Kidney glomerular epithelial cell (primary cell): ENCODE measurements around the gene C17orf107.

Source experiments
- DNase-seq: peaks from one replicate; lab custom pipeline; 2025; lab: John Stamatoyannopoulos, UW

The C17orf107 gene

DNA sequence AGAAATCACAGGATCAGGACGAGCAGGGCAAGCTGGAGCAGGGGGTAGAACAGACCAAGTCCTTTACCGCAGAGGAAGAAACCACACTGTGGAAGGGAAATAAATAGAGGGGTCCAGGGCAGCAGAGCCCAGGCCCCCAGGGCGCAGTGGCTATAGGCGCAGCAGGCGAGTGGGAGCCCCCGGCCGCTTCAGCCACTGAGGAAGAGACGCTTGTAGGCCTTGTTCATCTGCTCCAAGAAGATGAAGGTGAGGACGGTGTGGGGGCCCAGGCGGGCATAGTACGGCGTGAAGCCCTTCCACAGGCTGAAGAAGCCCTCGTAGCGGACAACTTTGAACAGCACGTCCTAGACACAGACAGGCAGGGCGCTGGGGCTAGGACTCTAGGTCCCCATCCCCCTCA lies 38.2 kb downstream of the C17orf107 start:
- DNase-seq = no peak

DNA sequence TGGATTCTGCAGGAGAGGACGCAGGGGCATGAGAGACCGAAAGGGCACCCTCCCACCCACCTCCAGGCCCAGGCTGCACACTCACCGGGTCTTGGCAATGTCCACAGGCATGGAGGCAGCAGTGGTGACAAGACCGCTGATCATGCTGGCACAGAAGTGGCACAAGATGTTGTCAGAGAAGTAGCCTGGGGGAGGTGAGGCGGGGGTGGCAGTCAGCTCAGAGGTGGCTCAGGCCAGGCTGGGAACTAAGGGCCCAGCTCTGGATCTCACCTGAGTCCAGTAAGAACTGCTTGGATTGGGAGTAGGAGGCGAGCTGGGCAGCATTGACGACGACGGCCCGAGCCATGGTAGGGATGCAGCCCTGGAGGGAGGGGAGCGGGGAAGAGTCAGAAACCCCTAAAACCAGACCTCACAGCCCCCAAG lies 38.7 kb downstream of the C17orf107 start:
- no peak for DNase-seq

DNA sequence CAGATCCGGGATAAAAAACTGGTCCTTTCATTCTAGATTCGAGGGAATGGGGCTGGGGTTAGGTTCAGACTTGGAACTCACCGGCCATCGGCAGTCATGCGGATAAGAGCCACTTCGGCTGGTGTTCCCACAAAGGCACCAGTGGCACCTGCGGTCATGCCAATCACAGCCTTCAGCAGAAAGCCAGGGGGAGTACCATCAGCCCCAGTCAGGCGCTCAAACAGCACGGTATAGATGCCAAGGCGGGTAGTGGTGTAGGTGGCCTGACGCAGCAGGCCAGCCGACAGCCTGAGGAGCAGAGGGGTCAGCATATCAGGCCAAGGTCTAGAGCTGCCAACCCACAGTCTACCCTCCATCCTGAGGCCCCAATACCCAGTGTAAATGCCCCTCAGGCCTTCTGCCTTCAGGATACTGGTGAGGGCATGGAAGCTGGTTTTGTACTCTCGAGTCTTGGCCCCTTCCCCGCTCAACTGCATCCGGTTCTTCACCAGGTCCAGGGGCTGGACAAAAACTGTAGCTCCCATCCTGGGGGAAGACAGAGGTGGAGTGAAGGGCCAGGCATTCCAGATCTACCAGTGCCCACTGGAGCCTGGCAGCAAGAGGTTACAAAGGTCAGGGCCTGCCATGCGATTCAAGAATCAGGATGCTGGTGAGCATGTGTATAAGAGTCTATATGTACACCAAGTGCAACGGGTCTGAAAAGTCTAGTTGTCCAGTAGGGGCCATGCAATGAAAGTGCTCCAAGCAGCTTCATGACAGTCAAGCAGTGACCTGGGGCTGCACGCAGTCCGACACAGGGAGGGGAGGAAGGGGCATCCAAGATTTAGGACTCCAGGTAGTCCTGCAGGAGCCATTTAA lies 39.6 kb downstream of the C17orf107 start:
- DNase-seq = no peak

DNA sequence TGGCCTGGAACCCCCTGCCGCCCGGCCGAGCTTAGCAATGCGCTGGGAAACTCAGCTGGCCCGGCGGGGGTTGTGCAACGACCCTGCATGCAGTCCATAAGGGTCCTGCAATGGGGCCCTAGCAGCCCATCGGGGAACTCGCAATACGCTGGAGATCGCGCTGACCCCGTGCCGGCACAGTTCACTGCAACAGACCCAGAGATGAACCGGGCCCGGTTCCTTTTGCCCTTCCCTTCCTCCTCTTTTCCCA lies 40.1 kb downstream of the C17orf107 start:
- no peak for DNase-seq

DNA sequence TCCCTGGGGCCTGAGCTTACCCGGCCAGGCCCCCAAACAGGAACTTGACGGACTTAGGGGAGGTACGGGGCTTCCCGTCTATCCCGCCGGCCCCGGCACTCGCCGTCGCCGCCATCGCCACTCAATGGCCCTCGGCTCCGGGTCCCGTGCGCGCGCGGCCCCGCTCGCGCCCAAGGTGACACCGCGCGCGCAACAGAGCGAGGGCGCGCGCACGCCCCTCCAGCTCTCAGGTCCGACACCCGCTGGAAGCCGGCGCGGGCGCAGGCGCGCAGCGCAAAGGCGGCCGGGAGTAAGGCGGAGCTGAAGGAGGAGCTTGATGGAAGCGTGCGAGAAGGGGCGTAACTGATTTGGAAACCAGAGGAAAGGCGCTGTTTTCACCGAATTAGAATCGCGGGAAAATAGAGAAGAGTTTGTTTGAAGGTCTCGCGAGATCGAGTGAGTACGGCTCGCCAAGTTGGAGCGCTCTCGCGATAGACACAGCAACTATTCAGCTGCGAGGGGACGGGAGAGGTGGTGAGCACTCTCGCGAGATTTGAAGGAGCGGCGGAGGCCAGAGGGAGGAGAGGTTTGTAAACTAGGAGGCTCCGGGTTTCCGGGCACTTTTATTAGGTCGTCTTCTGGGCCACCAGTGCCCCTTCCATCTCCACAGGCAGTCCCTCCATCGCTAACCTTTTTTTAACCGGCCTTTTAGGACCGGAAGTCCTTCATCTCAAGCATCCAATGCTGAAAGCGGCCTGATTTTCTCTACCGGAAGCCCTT lies 40.6 kb downstream of the C17orf107 start, which contains the start of the genes RNF167 and SLC25A11:
RNF167 (plus strand) TSS at position 473 of the 759 bp plus-strand sequence. CDS start 642 bp downstream, outside the sequence.
SLC25A11 (minus strand) TSS at position 251 of the 759 bp plus-strand sequence; CDS start at position 115, 136 bp downstream.
- peak; percentile 98 for DNase-seq

DNA sequence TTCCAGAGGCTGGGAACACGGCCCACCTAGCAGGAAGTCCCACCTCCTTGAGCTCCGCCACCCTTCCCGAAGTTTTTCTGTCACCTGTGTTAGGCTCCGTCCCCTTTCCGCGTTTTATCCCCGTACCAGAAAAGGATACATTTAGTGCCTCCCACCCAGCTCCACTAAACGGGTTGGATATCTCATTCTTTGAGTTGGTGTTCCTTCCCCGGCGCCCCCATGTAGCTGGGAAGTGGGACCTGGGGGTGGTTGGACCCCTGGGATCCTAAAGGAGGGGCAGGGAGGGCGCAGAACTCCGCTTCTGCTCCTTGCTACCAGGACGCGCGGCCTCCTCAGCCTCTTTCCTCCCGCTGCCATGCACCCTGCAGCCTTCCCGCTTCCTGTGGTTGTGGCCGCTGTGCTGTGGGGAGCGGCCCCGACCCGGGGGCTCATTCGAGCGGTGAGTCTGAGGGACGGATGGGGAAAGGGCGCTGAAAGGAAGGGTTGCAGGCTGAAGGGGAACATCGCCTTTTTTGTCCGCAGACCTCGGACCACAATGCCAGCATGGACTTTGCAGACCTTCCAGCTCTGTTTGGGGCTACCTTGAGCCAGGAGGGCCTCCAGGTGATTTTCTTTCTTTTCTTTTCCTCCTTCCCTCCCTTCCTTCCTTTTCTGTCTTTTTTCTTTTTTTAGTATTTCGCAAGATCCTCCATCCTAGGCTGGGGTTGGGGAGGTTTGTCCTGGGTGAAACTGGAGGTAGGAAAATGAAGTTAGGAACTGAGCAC lies 41.4 kb downstream of the C17orf107 start:
- no peak for DNase-seq

DNA sequence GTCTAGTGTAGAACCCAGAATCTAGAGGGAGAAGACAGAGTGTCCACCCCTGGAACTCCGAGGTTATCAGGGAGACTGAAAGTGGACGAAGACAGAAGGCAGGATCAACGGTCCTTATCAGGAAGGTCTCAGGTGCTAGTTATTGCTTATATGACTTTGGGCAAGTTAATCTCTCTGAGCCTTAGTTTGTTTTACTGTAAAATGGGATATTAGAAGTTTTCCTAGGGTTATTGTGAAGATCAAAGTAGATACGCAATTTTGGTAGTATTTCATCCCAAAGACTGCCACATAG lies 41.9 kb downstream of the C17orf107 start:
- DNase-seq = no peak

DNA sequence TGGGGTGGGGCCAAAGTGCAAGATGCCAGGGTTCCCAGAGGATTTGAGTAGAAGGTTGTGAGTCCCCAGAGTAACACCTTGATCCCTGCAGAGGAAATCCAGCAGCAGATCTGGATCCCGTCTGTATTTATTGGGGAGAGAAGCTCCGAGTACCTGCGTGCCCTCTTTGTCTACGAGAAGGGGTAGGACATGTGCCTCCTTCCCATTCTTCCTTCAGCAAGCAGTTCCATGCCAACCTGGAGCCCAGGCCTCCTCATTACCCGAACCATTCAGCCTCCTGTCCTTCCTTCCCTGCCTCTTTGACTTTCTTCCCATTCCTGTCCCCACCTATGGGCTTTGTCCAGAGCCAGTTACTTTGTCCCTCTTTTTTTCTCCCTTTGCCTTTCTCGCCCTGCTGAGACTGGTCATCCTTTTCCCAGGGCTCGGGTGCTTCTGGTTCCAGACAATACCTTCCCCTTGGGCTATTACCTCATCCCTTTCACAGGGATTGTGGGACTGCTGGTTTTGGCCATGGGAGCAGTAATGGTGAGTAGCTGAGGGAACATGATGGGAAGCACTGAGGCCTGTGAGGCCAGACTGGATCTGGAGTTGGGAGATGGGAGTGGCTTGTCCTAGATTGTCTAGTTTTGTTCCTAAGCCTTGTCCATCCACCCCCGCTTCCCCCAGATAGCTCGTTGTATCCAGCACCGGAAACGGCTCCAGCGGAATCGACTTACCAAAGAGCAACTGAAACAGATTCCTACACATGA lies 43.6 kb downstream of the C17orf107 start:
- DNase-seq = no peak

DNA sequence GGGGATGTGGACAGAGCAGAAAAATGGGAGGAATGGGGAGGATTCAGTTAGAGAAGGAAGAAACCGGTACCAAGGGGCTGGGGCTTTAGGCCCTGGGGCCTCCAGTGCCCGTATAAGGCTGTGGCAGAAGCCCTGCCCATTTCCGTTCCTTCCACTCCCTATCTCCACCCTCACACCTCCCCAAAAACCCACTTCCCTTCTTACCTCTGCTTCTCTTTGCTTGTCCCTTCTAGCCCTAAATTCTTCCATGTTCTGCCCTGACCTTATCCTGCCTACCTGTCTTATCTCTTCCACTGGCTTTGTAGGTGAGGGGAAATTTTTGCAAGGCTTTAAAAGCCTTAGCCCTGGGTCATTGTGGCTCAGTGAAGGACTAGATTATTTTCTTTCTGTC lies 44.8 kb downstream of the C17orf107 start:
- no peak for DNase-seq

DNA sequence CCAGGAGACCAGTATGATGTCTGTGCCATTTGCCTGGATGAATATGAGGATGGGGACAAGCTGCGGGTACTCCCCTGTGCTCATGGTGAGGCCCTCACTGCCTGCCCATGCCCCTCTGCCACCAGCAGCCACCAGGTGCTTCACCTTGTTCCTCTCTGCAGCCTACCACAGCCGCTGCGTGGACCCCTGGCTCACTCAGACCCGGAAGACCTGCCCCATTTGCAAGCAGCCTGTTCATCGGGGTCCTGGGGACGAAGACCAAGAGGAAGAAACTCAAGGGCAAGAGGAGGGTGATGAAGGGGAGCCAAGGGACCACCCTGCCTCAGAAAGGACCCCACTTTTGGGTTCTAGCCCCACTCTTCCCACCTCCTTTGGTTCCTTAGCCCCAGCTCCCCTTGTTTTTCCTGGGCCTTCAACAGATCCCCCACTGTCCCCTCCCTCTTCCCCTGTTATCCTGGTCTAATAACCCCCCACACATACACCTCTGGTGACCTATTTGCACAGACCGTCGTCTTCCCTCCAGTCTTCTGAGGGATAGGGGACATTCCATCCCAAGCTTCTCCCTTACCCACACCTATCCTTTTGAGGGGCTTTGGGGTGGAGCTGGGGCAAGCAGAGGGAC lies 45.3 kb downstream of the C17orf107 start:
- DNase-seq = no peak

DNA sequence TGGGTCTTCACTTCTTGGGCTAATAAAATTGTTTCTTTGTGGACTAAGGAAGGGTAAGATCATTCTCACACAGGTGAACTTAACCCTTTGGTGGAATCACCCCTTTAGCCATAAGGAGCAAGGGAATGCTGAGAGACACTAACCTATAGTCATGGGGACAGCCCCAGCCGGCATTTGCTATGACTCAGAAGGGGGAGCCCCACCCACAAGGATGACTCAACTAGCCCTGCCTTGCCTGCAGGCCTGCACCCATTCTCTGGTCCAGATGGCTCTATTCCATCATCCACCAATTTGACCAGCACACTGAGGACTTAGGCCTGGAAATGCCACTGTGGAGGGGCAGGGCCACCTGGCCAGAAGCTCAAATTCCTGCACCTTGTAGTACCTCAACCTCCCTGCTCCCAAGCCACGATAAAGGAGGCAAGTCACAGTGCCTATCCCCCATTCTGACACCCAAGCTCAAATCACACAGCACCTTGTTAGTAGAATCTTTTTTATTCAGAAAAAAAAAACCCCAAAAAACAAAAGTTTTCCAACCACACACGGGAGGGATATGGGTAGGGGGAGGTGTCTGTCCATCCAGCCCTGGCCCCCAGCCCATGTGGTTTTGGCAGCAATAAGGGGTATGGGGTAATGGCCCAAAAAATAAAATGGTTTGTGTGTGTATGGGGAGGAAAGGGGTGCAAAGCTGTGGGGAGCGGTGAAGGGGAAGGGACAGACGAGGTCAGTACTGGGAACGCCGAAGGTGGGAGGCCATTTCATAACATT lies 46.0 kb downstream of the C17orf107 start:
- peak; percentile 88 for DNase-seq

DNA sequence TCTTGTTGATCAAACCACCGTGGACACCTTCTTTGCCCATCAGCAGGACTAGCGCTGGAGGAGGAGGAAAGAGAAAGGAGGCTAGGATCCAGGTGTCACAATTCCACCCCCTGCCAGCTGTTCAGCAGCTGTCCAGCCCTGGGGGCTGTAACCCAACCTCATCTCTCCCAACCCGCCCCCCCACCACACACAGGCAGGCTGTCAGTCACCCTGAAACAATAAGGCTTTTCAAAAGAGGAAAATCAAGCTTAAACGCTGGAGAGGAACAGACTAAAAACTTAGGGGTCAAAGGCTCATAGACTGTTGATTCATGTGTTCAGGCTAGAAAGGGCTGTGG lies 46.6 kb downstream of the C17orf107 start:
- no peak for DNase-seq

DNA sequence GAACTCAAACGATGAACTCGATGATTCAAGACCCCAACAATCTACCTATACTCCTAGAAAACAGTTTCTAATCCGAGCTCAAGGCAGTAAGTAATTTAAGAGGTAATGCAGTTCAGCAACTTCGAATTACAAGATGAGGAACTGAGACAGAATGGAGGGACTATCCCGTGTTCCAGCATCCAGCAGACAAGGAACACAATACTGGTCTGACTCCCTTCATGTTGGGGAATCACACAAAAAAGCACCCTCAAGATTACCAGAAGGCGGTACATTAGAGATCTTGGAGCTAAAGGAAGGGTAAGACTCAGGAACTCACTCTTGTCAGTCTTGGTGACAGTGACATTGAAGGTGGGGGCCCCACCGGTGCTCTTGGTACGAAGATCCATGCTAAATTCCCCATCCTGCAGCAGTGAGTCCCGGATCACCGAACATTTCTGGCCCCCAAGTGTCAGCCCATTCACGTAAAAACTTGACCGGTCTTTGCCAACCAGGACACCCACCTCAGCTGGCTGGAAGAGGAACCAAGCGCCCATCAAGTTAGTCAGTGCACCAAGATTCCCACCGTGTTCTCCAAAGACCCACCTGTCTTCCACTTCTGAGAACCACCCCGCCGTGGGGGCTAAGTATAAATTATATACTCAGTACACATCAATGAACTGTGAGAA lies 47.1 kb downstream of the C17orf107 start:
- no peak for DNase-seq

DNA sequence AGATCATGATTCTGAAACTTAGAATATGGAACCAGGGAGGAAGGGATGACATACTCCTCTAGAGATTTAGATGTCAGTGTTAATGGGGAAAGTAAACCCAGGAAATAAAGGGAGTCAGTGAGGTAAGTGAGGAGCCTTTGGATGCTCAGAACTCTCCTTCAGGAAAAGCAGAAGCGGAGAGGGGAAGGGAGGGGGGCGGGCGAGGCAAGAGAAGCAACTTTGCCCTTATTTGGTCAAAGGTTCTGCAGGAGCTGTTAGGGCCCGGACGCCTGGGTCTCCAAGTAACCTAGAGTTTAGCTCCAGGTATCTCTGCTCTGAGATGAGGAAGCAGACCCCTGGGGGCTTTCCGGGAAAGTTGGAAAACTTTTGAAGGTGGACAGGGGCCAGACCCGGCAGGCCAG lies 47.7 kb downstream of the C17orf107 start:
- no peak for DNase-seq

DNA sequence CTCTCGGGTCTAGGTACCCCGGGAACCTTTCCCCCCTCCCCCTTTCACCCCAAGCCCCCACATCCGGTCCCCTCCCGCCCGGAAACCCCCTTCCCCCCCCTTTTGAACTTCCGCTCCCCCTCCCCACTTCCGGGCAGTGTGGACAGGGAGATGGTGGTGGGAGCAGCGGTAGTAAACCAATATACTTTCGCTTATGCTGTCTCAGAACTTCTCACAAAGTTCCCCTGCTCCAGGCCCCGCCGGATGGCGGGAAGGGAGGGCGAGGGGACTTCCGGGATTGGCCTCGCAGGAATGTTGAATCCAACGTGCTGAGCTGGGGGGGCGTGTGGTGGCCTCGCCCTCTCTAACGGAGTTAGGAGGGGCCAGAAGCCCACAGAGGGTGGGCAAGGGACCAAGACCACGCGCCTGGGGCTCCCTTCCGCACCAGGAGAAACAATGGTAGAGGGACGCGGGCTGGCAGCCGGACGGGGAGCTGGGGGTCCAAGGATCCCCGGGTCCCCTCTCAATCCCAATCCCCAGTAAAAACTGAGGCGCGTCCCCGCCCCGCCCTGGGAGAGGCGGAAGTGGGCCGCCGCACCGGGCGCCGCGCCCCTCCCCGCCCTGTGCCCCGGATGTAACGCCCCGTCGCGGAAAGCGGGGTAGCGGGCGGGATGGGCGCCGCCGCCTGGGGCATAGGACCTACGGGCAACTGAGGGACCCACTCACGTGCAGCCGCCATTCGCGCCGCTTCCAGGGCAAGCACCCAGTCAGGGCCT lies 48.3 kb downstream of the C17orf107 start:
- DNase-seq = no peak

DNA sequence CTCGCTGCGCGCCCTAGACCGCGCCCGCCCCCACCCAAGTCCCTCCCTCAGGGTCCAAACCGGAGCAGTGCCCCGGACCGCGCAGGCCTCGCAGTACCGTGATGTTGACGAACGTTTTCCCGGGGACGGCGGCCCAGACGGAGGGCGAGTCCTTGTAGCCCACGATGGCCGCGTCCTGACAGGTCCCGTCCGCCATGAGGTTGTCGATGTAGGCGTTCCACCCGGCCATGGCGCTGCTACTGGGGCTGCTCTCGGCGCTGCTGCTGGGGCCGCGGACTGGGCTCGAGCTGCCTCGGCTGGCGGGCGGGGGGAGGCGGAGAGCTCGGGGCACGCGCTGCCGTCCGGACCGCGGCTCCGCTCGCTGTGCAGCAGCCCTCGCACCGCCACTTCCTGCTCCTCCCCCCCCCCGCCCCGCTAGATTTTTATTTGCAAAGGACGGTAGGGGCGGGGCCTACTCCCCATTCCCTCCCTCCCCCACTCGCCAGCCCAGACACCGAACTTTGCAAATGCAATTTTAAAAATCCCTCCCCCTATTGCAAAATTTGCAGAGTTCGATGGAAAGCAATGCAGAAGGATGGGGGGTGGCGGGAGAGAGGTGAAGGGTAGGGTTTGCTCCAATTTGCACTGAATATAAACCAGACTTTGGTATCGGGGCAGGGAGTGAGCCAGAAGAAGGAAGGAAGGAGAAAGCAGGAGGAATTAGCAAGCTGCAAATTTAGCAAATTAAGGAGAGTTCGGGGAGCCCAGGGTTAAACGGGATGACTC lies 49.0 kb downstream of the C17orf107 start, which contains the start of gene PFN1:
PFN1 (minus strand) TSS at position 365 of the 765 bp plus-strand sequence; CDS start at position 229, 136 bp downstream.
- DNase-seq = peak; percentile 91

DNA sequence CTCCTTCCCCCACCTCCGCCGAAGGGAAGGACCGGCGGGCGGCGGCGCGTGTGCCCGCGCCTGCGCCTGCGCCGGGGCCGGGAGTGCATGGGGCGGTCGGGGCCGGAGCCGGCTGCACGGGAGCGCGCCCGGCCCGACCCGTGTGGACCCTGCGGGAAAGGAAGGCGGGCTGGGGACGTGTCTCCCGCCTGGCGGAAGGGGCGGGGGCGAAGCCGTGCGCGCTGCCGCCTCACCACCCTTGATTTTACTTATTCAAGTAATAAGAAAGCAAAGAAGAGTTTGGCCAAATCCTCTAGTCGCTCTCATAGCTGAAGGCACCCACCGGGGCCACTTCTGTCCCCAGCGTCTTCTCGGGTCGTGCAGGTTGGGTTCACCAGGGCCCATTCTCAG lies 49.6 kb downstream of the C17orf107 start:
- DNase-seq = peak; percentile 91

DNA sequence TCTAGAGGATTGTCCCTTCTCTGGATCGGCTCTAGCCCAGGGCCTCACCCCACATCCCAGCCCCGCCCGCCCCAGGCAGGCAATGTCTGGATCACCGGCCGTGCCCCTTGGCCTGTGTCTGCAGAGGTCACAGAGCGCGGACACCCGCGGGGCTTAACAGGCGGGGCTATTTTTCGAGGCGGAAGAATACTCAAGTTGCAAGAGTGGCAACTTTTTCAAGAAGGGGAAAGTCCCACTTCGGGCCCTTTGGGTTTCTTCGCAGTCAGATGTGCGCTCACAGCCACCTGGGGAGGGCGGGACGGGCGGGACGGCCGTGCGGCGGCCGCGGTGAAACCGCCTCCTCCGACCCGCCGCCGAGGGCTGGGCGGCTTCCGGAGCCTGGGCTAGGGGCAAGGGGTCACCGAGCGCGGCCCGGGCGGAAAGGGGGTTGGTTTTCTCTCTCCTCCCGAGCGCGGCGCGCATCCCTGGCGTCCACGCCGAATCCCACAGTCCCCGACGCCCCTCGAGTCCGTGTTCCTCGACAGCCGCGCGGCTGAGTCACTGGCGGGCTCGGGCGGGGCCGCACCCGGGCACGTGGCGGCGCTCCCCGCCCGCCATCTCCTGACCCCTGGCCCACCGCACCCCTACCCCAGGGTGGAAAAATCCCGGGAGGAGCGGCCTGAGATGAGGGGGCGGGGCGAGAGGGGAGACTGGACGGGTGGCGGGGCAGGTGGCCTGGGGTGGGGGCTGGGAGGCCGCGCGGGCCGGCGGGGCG lies 50.2 kb downstream of the C17orf107 start:
- DNase-seq = no peak
